Measurements from ENCODE around the gene P3H1.
"Not testable (repeated sequence)": the region's sequence is repeated elsewhere in the genome, so short reads cannot be mapped to it uniquely, and the experiment has no call there.

P3H1 gene

DNA sequence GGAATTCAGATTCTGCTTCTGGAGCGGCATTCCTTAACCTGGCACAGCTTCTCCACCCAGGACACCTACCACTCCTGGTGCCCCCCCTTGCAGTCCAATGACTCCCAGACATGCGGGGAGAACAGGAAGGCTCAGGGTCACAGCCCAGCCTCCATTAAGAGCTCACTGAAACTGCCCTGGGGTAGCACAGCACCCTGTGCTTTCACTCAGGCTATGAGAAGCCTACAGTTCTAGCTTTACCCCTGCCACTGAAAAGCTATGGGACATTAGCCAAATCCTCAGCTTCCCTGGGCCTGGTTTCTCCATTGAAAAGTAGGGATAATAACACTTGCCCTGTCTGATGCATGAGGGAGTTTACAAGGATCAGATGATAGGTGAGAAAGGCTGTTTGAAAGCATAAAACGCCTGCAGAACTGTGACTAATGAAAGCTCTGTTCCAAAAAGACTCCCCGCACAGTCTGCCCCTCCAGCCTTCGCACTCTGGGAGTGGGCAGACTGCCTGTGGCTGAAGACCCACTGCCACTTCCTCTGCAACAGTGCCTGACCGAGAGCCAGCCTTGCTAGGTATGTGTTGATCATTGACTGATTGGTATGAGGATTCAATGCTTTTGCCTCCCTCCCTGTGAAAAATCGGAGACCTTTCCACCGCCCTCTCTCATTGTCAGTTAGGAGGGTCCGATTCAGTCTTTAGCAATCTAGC, 24.1 kb downstream of the P3H1 start:
- no peak for DNase-seq

DNA sequence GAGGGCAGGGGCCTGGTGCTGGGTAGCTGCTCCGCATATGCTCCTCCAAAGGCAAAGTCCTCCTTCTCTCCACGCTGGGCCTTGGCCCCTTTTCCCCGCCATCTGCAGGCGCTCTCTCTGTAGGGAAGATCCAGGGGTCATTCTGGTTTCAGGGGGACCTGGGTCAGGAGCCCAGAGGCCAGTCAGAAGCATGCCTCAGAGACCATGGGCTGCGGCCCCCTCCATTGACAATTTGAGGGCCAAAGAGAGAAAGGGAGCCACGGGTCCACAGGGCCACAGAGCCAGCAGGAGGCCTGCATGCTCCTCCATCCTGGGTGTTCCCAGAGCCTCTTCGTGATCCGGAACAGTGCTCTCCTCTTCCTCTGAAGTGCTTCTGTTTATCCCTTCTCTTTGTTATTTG, 24.7 kb downstream of the P3H1 start:
- DNase-seq: no peak

DNA sequence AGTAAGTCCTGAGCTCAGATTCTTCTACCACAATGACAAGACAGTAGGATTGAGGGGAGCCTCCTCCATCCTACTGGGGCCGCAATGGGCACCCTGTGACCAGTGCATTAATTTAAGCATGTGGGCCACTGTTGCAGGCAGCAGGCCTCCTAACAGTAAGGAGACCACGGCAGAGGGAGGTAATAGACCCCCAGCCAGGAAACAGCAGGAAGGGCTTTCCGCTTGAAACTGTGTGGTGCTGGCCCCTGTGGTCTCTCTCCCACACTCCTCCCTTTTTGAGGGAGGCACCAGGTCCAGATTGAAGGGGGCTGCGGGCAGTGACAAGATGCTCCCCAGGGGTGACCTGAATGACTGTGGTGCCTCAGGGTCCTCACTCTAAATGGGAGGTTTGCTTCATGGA, 25.1 kb downstream of the P3H1 start:
- DNase-seq: no peak

DNA sequence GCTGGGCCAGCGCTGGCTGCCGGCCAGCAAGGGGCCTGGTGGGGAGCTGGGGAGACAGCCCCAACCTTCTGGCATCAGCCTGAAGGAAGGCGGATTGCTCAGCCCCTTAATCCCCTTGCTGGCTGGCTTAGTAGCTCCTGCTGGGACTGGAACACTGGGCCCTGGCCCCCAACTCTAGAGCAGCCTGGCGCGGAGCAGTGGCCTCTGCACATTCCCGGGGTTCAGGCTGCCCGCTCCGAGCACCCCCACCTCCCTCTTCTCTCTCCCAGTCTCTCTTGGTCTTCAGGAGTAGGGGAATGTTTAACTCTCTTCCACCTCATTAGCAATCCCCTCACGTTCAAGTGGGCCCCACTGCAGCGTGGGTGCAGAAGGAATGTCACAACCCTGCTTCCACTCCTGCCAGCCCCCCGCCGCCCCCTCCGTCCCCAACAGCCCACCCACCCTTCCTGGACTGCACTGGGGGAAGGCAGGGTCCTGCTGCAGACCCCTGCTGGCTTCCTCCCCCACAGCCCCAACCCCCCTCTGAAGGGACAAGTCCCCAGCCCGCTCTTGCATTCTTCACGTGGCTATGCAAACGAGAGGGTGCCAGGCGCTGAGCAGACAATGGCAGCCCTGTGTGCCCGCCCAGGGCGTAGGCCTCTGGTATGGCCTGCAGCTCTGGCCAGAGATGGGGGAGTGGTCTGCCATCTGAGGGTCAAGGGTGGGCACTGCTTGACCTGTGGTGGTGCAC, 25.8 kb downstream of the P3H1 start:
- DNase-seq: no peak

- no peak for DNase-seq
These were observed 26.8 kb downstream of the P3H1 start, which contains the start of gene CLDN19 for GRCh38 chr1:42739753-42740700. Gene CLDN19, minus strand, starts transcription at chr1:42740236. Its CDS starts 173 bp downstream, at chr1:42740063.

DNA sequence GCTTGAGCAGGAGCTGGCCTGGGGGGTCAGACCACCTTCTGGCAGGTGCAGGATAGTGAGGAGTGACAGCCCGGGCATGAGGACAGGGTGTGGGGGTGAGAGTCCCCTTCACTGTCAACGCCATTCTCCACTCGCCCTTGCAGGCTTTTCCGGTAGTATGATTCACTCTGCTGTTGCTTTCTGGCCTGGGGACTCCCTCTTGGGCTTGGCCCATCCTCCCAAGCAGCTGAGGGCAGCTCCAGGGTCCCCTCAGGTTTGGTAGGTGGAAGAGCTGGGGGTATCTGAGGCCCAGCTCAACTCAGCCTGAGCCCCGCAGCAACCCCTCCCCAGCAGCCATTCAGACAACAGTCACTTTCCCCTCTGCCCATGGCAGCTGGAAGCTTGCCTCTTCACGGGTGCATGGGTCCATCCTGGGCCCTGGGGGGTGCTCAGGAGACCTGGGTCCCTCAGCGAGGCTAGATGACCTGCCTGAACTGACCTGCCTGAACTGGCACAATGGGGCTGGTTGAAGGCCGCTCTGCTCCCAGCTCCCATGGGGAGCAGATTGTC, 28.1 kb downstream of the P3H1 start:
- no peak for DNase-seq

DNA sequence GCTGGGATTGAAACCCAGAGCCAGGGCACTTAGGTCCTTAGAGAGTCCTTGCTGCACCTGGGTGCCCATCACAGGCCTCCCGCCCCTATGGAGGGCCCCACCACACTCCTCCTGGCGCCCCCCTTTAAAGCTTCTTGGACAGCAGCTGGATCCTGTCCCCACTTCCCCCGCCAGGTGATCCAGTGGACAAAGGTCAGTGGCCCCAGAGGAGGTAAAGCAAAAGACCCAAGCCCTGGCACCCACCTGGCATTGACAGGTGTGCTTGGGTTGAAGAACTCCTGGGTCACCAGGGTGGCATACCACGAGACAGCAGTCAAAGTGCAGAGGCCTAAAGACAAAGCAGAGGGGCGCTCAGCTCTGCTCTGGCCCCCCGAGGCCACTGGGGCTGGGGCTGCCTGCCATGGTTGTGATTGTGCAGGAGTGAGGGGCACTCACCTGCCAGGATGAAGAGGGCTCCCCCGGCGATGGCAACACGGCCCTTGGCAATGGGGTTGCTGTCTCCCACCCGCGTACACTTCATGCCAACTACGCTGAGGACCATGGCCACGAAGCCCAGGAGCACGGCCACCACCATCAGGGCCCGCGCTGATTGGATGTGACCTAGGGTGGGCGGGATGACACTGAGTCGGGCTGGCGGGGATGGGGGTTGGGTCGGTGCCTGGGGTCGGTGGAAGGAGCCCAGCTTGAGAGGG, 28.7 kb downstream of the P3H1 start:
- DNase-seq: no peak

GRCh38 chr1:42737257-42737656, 29.6 kb downstream of the P3H1 start:
- DNase-seq: no peak

GRCh38 chr1:42736571-42737200, 30.1 kb downstream of the P3H1 start:
- DNase-seq: no peak

DNA sequence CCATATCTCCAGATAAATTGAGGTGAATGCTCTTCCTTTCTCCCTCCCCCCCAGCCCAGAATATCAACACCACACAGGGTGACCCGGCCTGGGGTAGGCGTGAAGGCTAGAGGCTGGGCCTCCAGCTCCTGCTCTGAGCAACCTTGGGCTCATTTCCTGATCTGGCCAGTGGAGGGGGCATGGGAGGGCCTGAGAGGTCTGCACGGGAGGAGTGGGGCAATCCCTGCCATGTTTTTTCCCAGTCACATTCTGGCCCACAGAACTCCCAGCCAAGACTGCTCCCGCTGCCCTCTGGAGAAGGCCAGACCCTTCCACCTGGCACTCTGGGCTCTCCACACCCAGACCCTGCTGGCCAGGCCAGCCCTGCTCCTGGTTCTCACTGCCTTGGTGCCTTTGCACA, 30.7 kb downstream of the P3H1 start:
- DNase-seq: no peak

- no peak for DNase-seq
These were observed 31.2 kb downstream of the P3H1 start for GRCh38 chr1:42735477-42736105.

- no peak for DNase-seq
These were observed 31.8 kb downstream of the P3H1 start for GRCh38 chr1:42735056-42735455.

- no peak for DNase-seq
These were observed 32.4 kb downstream of the P3H1 start for GRCh38 chr1:42734201-42735035.

- DNase-seq: no peak
These were observed 33.2 kb downstream of the P3H1 start for GRCh38 chr1:42733415-42734200.

DNA sequence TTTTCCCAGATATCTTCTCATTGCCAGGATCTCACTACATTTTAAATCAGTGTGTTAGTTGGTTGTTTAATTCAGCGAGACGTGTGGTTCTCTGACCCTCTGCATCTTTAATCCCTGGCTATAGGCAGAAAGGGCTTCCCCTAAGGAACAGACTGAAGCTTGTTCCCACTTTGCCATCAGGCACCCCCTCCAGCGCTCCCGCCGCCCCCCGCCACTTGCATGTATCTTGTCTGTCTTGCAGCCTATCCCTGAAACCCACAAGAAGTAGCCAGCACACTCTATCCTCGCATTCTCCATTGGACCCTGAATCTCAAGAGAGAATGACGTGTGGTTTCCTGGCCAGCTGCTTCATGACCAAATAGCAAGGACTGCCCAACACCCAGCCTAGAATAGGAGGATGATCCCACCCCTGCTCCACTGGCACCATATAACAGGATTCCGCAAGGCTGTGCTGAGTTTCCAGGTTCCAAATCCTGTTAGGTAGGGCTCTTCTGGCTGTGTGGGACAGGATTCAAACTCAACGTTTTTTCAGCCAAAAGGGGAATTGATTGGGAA, 34.6 kb downstream of the P3H1 start:
- no peak for DNase-seq

DNA sequence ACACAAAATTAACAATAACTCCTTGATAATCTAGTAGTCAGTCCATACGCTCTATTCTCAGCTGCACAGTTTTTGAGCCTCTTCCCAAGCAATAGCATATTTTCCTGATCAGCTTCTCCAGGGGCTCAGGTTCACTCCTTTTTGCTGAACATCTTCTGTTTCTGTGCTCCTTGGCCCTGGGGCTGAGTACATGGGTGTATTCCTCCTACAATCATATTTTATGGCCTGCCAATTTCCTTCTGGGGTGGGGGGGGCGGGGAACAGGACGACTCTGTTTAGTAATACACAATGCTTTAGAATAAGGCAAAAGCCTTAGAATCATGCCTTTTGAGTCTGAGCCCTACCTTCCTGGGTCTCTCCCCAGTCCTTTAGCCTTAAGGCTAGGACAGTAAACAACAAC, 35.2 kb downstream of the P3H1 start:
- no peak for DNase-seq

DNA sequence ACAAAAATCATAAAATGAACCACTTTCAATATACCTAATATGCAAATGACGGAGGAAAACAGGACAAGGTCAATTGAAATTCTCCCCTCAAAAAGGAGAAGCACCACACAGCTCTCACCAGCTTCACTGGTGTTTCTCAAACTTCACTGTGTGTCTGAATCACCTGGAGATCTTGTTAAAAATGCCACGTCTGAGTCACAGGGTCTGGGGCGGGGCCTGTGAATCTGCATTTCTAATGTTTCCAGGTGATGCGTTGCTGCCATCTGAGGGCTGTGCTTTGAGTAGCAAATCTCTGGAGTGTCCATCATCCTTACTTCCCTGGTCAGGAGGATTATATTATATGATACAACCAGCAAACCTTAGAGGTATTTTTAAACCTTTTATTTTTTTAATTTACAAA, 35.8 kb downstream of the P3H1 start:
- DNase-seq: no peak

GRCh38 chr1:42730002-42730401, 36.8 kb downstream of the P3H1 start:
- DNase-seq: no peak

- DNase-seq: not testable (repeated sequence)
These were observed 41.0 kb downstream of the P3H1 start for GRCh38 chr1:42725820-42726219.
